ENCODE results near the gene AKR1A1.
"Not testable (repeated sequence)": the region's sequence is repeated elsewhere in the genome, so short reads cannot be mapped to it uniquely, and the experiment has no call there.

AKR1A1 gene

DNA sequence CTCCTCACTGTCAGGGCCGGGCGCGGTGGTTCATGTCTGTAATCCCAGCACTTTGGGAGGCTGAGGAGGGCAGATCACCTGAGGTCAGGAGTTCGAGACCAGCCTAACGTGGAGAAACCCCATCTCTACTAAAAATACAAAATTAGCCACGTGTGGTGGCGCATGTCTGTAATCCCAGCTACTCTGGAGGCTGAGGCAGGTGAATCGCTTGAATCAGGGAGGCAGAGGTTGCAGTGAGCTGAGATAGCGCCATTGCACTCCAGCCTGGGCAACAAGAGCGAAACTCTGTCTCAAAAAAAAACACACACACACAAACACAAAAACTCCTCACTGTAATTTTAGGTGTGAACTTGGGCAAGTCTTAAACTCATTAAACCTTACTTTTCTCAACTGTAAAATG lies 26.7 kb upstream of the AKR1A1 start:
- not testable (repeated sequence) for DNase-seq

DNA sequence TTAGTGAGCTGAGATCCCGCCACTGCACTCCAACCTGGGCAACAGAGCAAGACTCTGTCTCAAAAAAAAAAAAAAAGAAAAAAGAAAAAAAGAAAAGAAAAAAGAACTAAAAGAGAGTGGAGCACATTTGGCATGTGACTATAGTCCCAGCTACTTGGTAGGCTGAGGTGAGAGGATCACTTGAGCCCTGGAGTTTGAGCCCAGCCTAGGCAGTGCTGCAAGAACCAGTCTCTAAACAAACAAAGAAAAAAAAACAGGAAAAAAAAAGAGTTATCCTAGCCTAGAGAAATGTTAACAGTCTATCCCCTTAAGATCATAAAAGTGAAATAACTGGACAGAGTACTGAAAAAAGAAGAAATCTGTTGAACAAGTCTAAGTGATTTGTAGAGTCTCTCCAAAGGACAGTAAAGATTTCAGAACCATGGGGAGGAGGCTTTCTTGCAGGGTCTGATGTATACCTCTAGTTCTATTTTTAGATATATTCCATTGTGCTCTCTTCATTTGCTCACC lies 24.4 kb upstream of the AKR1A1 start:
- DNase-seq: no peak

GRCh38 chr1:45530632-45531135 lies 19.9 kb upstream of the AKR1A1 start:
- no peak for DNase-seq

- no peak for DNase-seq
Measured at GRCh38 chr1:45531873-45532272, 18.8 kb upstream of the AKR1A1 start.

- no peak for DNase-seq
Measured at GRCh38 chr1:45535988-45536766, 14.4 kb upstream of the AKR1A1 start.

DNA sequence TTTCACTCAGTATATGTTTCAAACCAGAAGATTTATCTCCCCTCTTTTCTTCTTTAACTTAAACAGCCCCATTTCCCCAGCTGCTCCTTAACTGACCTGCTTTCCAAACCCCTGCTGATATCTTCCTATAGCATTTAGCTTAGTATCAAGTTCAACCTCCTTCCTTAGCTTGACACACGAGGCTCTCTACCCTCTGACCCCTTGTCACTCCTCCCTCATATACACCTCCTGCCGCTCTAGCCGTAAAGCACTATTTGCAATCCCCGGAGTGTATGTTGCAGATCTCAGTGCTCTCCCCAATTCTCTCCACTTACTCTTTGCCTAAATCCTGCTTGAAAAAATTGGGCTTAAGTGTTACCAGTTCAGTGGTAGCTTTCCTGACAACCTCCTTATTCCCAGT lies 13.7 kb upstream of the AKR1A1 start:
- DNase-seq: no peak

- DNase-seq: no peak
Measured at GRCh38 chr1:45541193-45541592, 9.4 kb upstream of the AKR1A1 start.

DNA sequence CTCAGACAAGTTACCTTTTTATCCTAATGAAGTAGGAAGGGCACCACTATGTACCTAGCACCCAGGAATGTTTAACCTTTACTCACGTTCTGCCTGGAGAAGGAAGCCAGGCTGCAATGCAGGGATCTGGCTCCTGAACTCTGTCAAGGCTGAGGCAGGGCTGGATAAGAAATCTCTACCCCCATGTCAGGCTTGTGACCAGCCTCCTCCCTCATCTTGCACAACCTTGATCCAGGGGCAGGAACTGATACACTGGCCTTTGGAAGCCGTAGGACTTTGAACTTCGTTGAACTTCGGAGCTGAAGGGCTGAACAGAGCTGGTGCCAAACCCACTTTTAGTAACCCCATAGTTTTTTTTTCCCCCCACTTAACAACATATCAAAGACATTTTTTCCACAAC lies 8.0 kb upstream of the AKR1A1 start:
- no peak for DNase-seq

DNA sequence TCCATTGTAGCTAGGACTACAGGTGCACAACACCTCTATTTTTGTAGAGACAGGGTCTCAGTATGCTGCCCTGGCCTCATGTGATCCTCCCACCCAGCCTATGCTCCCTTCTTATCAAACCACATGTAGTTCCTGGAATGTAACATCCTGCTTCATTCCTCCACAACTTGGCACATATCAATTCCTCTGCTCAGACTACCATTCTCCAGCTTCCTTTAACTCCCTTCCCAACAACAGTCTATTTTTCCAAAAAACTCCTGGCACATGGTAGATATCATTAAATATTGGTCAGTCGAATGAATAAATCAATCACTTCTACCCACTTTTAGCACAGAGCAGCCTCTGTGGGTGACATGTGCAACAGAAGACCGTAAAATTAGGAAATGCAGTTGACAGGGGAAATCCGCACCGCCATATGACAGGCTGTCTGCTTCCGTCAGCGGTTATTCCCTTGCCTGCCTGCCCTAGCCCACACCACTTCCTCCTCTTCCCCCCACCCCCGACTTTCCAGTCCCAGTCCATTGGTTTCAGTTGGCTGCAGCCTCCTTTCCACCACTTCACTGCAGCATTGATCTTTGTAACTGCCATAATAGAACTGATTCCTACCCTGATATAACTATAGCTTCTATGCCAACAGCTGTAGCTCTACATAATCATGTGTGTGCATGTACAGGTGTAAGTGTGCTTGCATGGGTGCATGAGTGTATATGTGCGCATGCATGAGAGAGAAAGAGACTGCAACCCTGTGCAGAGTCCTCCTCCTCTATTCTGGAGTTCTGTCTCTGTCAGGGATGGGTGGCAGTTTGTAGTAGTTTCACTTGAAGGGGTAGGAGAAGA lies 6.8 kb upstream of the AKR1A1 start:
- DNase-seq: no peak

DNA sequence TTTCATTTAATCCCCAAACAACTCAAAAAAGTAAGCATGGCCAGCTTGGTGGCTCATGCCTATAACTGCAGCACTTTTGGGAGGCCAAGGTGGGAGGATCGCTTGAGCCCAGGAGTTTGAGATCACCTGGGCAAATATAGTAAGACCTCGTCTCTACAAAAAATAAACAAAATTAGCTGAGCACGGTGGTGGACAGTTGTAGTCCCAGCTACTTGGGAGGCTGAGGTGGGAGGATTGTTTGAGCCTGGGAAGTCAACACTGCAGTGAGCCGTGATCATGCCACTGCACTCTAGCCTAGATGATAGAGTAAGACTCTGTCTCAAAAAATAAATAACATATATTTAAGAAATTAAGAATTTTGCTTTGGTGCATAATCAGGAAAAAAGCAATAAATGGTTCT lies 6.1 kb upstream of the AKR1A1 start:
- no peak for DNase-seq

GRCh38 chr1:45545019-45545493 lies 5.6 kb upstream of the AKR1A1 start:
- DNase-seq: no peak

GRCh38 chr1:45545553-45546310 lies 4.9 kb upstream of the AKR1A1 start:
- no peak for DNase-seq

DNA sequence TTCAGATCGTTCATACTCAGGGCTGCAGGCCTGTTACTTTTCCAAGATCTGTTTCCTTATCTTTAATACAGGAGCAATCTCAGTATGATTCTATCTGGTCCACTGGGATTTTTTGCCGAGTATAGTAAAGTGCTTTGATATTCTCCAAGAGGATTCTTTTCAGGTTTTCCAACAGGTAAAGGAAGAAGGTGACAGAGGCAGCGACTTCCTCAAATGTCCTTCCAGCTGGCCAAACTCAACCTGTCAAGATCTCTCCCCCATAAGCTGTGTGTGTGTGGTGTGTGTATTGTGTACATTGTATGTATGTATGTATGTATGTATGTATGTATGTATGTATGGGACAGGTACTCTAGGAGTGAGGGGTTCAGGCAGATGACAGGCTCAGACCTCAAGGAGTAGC lies 1.1 kb downstream of the AKR1A1 start:
- DNase-seq: no peak

DNA sequence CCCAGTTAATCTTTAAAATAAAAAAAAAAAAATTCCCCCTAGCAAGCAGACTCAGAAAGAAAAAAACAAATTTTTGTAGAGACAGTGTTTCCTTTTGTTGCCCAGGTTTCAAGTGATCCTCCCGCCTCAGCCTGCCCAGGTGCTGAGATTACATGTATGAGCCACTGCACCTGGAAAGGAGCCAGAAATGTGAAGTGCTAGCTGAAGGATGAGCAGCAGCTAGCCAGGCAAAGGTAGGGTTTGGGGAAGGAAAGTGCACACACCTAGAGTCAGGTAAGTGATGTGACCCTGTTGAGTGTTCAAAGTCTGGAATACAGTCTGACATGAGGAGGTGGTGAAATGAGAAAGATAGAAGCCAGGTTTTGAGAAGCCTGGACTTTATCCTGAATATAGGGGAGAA lies 1.7 kb downstream of the AKR1A1 start:
- no peak for DNase-seq

GRCh38 chr1:45554198-45554597 lies 3.6 kb downstream of the AKR1A1 start:
- DNase-seq: no peak

- DNase-seq: no peak
Measured at GRCh38 chr1:45557422-45557944, 6.9 kb downstream of the AKR1A1 start.

- DNase-seq: no peak
Measured at GRCh38 chr1:45563843-45564242, 13.2 kb downstream of the AKR1A1 start.

DNA sequence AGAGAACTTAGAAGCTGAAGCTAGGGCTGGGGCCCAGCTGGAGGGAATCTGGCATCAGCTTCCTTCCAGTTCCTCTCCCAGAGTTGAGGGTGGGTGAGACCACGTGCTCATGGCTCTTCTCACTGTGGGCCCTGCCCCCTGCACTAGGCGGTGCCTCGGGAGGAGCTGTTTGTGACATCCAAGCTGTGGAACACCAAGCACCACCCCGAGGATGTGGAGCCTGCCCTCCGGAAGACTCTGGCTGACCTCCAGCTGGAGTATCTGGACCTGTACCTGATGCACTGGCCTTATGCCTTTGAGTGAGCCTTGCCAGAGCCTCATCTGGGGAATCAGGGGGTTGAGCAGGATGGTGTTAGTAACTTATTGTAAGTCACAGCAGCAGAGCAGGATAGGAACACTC lies 16.1 kb downstream of the AKR1A1 start:
- no peak for DNase-seq

DNA sequence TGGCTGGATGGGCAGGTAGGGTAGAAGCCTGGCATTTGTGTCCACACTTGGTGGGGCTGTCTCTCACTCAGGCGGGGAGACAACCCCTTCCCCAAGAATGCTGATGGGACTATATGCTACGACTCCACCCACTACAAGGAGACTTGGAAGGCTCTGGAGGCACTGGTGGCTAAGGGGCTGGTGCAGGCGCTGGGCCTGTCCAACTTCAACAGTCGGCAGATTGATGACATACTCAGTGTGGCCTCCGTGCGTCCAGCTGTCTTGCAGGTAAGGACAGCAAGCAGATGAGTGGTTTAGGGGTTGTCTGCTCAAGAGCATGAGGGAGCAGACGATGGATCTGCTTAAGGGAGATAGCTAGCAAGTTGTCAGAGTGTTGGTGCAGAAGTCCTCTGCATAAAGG lies 17.3 kb downstream of the AKR1A1 start:
- no peak for DNase-seq

- no peak for DNase-seq
Measured at GRCh38 chr1:45568421-45568820, 17.8 kb downstream of the AKR1A1 start.

DNA sequence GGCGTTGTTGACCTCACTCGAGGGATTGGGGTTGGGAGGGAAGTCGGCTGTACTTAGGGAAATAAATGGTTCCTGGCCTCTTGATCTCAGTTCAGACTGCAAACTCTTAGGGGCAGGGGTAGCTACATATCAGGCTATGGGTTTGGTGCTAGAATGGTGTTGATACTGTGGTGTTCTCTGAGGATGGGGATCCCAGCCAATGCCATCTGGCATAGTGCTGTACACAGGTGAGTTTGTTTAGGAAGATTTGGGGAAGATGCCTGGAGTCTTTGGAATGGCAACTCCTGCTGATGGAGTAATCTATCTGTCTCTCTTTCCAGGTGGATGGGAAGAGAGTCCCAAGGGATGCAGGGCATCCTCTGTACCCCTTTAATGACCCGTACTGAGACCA lies 18.9 kb downstream of the AKR1A1 start:
- DNase-seq: no peak

DNA sequence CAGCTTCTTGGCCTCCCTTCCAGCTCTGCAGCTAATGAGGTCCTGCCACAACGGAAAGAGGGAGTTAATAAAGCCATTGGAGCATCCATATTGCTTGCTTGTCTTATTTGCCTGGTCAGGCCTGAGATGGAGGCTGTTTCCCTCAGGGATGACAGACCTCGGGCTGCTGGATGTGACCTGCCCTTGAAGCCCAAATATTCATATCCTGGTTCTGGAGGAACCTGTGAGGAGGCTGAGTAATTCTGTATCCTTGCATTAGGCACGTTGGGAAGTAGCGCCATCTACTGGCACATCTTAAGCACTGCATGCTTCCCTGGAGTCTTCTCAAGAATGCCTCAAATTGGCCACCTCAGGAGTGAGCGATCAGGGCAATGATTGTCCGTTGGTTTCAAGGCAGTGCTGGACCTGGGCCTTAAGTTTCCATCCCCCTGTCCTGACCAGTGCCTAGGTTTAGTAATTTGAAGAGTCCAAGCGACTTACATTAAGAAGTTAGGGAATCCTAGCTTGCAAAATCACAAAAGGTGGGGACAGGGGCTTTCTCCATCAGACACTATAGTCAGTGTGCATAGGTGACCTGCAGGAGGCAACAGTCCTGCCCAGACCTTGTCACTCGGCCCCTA lies 19.4 kb downstream of the AKR1A1 start:
- peak; percentile 50 for DNase-seq

All from T1000 (cell line).